Loucy (cell line): ENCODE measurements around the gene TET1.

Experiments used
- H2AFZ ChIP-seq: fragments of 200-600 bp; sonication (generic); 2 replicates; pipeline ENCODE4 v1.6.0; 2016; ENCODE audit warnings: antibody characterized with exemption, mild to moderate bottlenecking, low read length, moderate library complexity
- H3F3A ChIP-seq: fragments of 200-600 bp; 2 replicates; pipeline ENCODE4 v1.6.0; 2016; ENCODE audit warnings: antibody characterized with exemption, low read depth, mild to moderate bottlenecking
- H3K27me3 ChIP-seq: fragments of 200-600 bp; sonication (generic); 2 replicates; pipeline ENCODE4 v1.6.1; 2014; ENCODE audit warnings: low read length, mild to moderate bottlenecking; ENCODE audit not compliant: insufficient read depth, poor library complexity, severe bottlenecking
- H3K36me3 ChIP-seq: fragments of 200-600 bp; sonication (generic); 2 replicates; pipeline ENCODE4 v1.6.1; 2016; ENCODE audit warnings: low read length; ENCODE audit not compliant: insufficient read depth
- H3K4me1 ChIP-seq: fragments of 200-600 bp; sonication (generic); 2 replicates; pipeline ENCODE4 v1.5.1; 2014; ENCODE audit warnings: low read length, mild to moderate bottlenecking; ENCODE audit not compliant: insufficient read depth, poor library complexity, severe bottlenecking
- H3K4me2 ChIP-seq: fragments of 200-600 bp; sonication (generic); 2 replicates; pipeline ENCODE4 v1.6.0; 2014; ENCODE audit warnings: antibody characterized with exemption, low read length, low read depth, mild to moderate bottlenecking; ENCODE audit not compliant: poor library complexity, severe bottlenecking
- H3K4me3 ChIP-seq: fragments of 200-600 bp; sonication (generic); 2 replicates; pipeline ENCODE4 v1.5.1; 2014; ENCODE audit warnings: low read length, mild to moderate bottlenecking, mixed read lengths; ENCODE audit not compliant: poor library complexity, severe bottlenecking
- H3K79me2 ChIP-seq: fragments of 200-600 bp; sonication (generic); 2 replicates; pipeline ENCODE4 v1.6.1; 2014; ENCODE audit warnings: low read length; ENCODE audit not compliant: insufficient read depth
- H3K9ac ChIP-seq: fragments of 200-600 bp; sonication (generic); 2 replicates; pipeline ENCODE4 v1.6.0; 2014; ENCODE audit warnings: mild to moderate bottlenecking, low read depth, low read length, moderate library complexity; ENCODE audit not compliant: poor library complexity, severe bottlenecking
- H3K9me2 ChIP-seq: fragments of 200-600 bp; sonication (generic); replicated peaks from 2 replicates; pipeline ENCODE4 v1.6.1; 2016; ENCODE audit warnings: low read depth, low read length, mixed read lengths
- H3K9me3 ChIP-seq: fragments of 200-600 bp; sonication (generic); 2 replicates; pipeline ENCODE4 v1.6.1; 2014; ENCODE audit warnings: mild to moderate bottlenecking, antibody characterized with exemption, low read length, low read depth; ENCODE audit not compliant: insufficient read depth
- H4K20me1 ChIP-seq: fragments of 200-600 bp; sonication (generic); 2 replicates; pipeline ENCODE4 v1.6.0; 2014; ENCODE audit warnings: antibody characterized with exemption, low read length, mild to moderate bottlenecking; ENCODE audit not compliant: insufficient read depth, poor library complexity, severe bottlenecking
- CTCF ChIP-seq: fragments of 200-600 bp; sonication (generic); conservative IDR thresholded peaks from 2 replicates; pipeline ENCODE4 v1.5.1; 2014; ENCODE audit warnings: mild to moderate bottlenecking, antibody characterized with exemption, low read length
- EZH2phosphoT487 ChIP-seq: fragments of 200-600 bp; IDR thresholded peaks from 2 replicates; pipeline ENCODE4 v1.6.1; 2018; ENCODE audit warnings: antibody characterized with exemption, mild to moderate bottlenecking, moderate library complexity, borderline replicate concordance

The TET1 gene

GRCh38 chr10:68553599-68553998, 6.5 kb upstream of the TET1 start:
- Histone ChIP-seq H3K4me2 (no peak overlapping the region), H2AFZ (no peak overlapping the region), H3F3A (no peaks in the 10 kb centered on the region), H3K36me3 (no peaks in the 10 kb centered on the region), H3K9ac (no peak overlapping the region), H3K79me2 (no peaks in the 10 kb centered on the region), H3K9me2 (no peaks in the 10 kb centered on the region), H3K4me1 (no peaks in the 10 kb centered on the region), H3K27me3 (no peaks in the 10 kb centered on the region), H3K9me3 (no peaks in the 10 kb centered on the region), H3K4me3 (no peak overlapping the region), H4K20me1 (no peaks in the 10 kb centered on the region)
- TF ChIP-seq CTCF (no peak), EZH2phosphoT487 (no peak)

- H3K9ac ChIP-seq: no peak overlapping the region
- TF ChIP-seq EZH2phosphoT487 (no peak), CTCF (no peak)
- no peaks in the 10 kb centered on the region for H3K9me3 ChIP-seq
- H4K20me1 ChIP-seq: peaks cover 8% of the 10 kb centered on the region
- H3K4me1 ChIP-seq: peaks cover 29% of the 10 kb centered on the region
- H2AFZ ChIP-seq: no peak overlapping the region
- H3F3A ChIP-seq: peaks cover 4% of the 10 kb centered on the region; the same call in 1 of the 2 replicates
- H3K9me2 ChIP-seq: no peaks in the 10 kb centered on the region
- peaks cover 17% of the 10 kb centered on the region for H3K27me3 ChIP-seq
- H3K79me2 ChIP-seq: peaks cover 6% of the 10 kb centered on the region; the same call in 1 of the 2 replicates
- no peaks in the 10 kb centered on the region for H3K36me3 ChIP-seq
- H3K4me3 ChIP-seq: no peak overlapping the region
- no peak overlapping the region for H3K4me2 ChIP-seq
These were observed 1.7 kb upstream of the TET1 start for GRCh38 chr10:68558478-68558877.

- Histone ChIP-seq H3K27me3 (peaks cover 17% of the 10 kb centered on the region), H3K9ac (no peak overlapping the region), H3F3A (peaks cover 4% of the 10 kb centered on the region; the same call in 1 of the 2 replicates), H3K36me3 (no peaks in the 10 kb centered on the region), H3K4me3 (no peak overlapping the region), H3K79me2 (peaks cover 6% of the 10 kb centered on the region; the same call in 1 of the 2 replicates), H2AFZ (no peak overlapping the region), H3K9me3 (no peaks in the 10 kb centered on the region), H3K4me1 (peaks cover 29% of the 10 kb centered on the region), H4K20me1 (peaks cover 8% of the 10 kb centered on the region), H3K4me2 (peak overlapping the region; percentile 81), H3K9me2 (no peaks in the 10 kb centered on the region)
- no peak for TF ChIP-seq EZH2phosphoT487
These were observed 886 bp upstream of the TET1 start for GRCh38 chr10:68559251-68559650.

GRCh38 chr10:68559841-68560185, 324 bp upstream of the TET1 start:
- Histone ChIP-seq H3K4me3 (peak overlapping the region; percentile 87), H2AFZ (peak overlapping the region; percentile 95), H3K36me3 (no peaks in the 10 kb centered on the region), H3K27me3 (peaks cover 23% of the 10 kb centered on the region), H3K79me2 (peaks cover 6% of the 10 kb centered on the region; the same call in 1 of the 2 replicates), H3K9me3 (no peaks in the 10 kb centered on the region), H3K9ac (peak overlapping the region; percentile 77), H3K4me2 (peak overlapping the region; percentile 81), H3K9me2 (no peaks in the 10 kb centered on the region), H3K4me1 (peaks cover 29% of the 10 kb centered on the region), H3F3A (peaks cover 4% of the 10 kb centered on the region; the same call in 1 of the 2 replicates), H4K20me1 (peaks cover 8% of the 10 kb centered on the region)
- no peak for TF ChIP-seq EZH2phosphoT487
- TF ChIP-seq CTCF: no peak
